ENCODE measurements around the gene ZNF407.

- TF ChIP-seq GATA2 (IDR thresholded peaks at IDR 0.05; ENCODE audit: low read depth, low read length) (no peak), GATA3 (IDR thresholded peaks at IDR 0.05; ENCODE audit: low read depth, low read length) (no peak)
Measured at GRCh38 chr18:74662622-74663021, 65.0 kb downstream of the ZNF407 start.

Measured in SH-SY5Y (cell line).